Activated CD8-positive, alpha-beta memory T cell treated with anti-CD3 and anti-CD28 coated beads for 48 hours (primary cell): ENCODE data around the gene IL17RA.
"Not testable (repeated sequence)": the region's sequence is repeated elsewhere in the genome, so short reads cannot be mapped to it uniquely, and the experiment has no call there.

Source experiments
- DNase-seq, 3 experiments: peaks; one replicate each; pipeline ENCODE4 v3.0.0-alpha.2; 2020; ENCODE audit warnings: low read depth in 2 of 3, low spot score in 2 of 3

IL17RA gene, protein sequence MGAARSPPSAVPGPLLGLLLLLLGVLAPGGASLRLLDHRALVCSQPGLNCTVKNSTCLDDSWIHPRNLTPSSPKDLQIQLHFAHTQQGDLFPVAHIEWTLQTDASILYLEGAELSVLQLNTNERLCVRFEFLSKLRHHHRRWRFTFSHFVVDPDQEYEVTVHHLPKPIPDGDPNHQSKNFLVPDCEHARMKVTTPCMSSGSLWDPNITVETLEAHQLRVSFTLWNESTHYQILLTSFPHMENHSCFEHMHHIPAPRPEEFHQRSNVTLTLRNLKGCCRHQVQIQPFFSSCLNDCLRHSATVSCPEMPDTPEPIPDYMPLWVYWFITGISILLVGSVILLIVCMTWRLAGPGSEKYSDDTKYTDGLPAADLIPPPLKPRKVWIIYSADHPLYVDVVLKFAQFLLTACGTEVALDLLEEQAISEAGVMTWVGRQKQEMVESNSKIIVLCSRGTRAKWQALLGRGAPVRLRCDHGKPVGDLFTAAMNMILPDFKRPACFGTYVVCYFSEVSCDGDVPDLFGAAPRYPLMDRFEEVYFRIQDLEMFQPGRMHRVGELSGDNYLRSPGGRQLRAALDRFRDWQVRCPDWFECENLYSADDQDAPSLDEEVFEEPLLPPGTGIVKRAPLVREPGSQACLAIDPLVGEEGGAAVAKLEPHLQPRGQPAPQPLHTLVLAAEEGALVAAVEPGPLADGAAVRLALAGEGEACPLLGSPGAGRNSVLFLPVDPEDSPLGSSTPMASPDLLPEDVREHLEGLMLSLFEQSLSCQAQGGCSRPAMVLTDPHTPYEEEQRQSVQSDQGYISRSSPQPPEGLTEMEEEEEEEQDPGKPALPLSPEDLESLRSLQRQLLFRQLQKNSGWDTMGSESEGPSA

DNA sequence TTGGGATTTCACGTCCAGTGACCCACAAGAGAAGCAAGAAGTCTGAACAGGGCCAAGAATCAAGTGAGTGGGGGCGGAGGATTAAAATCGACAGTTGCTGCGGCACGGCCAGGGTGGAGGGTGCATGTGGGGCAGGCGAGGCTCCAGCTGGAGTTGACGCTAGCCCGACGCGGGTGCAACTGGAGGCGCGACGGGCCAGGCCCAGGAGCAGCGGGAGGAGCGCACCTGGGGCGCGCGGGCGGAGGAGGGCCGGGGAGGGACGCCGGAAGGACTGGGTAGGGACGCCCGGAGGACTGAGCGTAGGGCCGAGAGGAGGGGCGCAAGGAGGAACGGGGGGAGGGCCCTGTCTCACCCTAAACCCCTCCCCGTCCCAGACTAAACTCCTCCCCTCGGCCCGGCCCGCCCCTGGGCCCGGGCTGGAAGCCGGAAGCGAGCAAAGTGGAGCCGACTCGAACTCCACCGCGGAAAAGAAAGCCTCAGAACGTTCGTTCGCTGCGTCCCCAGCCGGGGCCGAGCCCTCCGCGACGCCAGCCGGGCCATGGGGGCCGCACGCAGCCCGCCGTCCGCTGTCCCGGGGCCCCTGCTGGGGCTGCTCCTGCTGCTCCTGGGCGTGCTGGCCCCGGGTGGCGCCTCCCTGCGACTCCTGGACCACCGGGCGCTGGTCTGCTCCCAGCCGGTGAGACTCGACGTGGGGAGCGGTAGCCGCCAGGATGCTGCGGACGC is at the start of gene IL17RA:
Gene IL17RA (plus strand): TSS at position 447 of the 723 bp plus-strand sequence. CDS start 92 bp downstream, at position 539.
- peak; percentile 77 to 86 (median 84) for DNase-seq

DNA sequence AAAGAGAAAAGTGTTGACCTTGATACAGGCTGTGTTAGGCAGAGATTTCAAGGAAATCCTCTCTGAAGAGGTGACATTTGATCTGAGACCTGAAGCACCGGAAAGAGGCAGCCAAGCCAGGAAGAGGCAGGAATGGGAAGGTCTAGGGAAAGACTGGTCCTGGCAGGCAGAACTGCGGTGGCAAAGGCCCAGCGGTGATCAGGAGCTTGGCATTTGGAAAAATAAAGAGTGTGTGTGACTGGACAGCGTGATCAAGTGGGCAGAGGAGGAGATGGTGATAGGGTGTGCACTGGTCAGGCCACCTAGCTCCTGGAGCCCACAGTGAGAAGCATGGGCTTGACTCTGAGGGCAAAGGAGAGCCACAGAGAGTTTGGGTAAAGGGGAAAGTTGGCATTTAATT is 49.6 kb upstream of the IL17RA start:
- no peak for DNase-seq

DNA sequence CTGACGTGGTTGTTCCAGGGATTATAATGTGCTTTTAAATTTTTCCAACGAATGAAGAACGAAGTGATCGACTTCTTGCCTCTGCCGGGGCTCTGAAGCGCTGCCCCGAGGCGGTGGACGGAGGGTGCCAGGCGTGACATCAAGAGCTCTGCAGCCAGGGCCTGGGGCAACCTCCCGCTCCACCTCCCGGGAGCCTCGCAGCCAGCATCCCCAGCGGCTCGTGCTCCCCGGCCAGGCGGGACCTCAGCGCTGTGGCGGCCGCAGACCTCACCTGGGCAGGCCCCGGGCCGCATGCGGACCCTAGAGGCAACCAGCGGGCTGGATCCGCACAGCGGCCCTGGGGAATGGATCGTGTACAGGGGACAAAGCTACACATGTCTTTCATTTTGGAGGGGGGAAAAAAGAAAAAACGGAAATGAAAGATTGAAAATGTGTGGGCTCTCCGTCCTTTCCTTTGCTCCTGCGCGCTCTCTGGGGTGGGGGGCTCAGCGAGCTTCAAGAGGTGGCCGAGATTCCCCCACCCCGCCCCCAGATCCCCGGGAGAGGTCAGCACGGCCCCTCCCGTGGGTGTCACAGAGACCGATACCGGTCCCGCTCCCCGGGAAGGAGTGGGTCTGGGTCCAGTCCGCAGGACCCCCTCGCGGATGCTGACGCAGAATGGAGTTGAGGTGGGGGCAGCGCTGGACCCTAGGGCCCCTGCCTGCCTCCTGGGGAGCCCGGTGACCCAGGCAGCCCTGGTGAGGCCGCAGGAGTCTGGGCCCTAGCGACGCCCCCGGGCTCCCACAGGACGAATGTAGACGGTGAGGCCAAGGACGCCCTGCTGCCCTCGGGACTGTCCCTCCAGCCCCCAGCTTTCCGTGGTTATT is 48.6 kb upstream of the IL17RA start:
- not testable (repeated sequence) for DNase-seq

DNA sequence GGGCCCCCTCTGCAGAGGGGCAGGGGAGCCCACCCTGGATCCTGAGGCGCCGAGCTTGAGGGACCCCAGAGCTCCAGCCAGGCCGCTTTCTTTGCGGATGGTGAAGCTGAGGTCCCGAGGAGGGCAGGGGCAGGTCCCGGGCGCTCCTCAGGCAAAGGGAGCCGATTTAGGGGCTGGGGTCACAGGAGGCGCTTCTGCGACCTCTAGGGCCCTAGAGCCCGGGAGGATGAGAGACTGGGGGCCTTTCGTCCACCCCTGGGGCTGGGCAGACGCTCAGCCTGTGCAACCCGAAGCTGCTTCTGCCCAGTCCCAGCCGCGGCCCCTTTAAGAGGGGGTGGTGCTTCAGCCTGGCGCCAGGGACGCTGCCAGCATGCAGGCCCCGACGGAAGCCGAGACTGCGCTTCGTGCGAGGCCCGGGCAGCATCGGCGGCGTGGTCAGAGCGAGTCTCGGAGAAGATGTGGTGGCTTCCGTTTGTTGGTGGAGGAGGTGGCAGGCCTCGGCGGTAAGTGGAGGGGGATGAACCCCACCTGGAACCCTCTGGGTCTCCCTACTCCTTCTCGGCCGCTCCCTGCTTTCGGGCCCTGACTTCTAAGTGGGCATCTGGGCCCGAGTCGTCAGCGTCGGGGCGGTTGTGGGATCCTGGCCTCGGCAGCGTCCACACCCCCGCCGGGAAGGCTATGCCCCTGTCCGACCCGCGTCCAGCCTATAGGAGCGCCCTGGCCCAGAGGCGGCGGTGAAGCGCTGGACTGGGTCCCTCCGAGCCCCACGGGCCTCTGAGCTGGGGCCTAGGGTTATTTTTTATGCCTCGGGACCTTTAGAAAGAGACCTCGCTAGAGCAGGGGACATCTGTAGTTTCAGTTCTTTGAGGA is 47.7 kb upstream of the IL17RA start:
- DNase-seq = not testable (repeated sequence)

DNA sequence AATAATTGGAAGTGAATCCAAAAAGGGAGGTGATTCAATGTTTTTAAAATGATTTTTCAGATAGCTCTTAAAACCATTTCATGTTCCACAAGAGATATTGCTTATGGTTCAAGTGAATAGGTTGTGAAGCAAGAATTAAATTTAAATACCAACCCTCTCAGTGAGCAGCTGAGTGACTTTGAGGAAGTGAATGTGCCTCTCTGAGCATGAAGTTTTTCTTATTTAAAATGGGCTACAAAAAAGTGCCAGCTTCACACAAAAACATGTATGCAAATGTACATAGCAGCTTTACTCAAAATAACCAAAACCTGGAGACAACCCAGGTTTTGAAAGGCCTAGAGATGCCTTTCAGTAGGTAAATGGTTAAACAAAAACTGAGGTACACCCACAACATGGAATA is 41.3 kb upstream of the IL17RA start:
- no peak for DNase-seq

DNA sequence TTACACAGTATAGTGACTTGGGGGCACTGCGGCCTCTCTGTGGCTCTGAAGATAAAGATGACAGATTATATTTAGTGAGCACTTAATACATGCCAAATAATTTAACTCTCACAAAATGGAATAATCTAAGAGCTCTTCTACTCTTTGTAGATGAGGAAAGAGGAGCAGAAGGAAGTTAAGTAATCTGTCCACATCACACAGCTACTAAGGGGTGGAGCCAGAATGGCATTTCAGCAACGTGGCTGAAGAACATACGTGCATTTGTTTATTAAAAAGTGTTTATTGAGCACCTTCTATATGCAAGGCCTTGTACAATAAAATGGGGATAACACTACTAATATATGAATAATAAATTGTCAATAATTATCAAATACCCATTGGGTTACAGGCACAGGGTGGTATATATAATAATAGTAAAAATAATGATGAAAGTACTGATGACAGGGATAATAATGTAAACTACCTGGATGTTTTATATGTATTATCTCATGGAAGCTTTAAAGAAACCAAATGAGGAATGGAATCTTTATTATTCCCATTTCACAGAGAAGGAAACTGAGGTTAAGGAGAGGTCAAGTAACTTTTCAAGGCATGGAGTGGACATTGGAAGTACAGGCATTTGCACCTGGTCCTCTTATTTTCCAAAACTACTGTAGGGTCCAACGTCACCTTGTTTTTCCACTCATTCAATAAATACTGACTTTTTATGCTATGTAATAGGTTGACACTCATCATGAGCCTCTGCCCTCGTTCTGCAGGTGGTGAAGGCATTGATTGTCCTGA is 38.0 kb upstream of the IL17RA start:
- DNase-seq = no peak

DNA sequence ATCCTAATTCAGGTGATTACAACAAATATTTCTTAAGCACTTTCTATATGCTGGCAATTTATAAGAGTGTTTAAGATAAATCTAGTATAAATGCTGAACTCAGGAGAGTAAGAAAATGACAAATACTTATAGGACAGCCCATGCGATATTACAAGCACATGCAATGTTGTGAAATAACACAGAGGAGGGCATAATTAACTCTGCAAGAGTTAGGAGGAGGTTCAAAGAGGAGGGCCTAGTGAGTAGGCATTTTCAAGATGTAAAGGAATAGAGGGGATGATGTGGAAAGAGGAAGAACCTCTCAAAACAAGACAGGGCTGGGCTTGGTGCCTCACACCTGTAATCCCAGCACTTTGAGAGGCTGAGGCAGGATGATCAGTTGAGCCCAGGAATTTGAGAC is 37.1 kb upstream of the IL17RA start:
- no peak for DNase-seq

DNA sequence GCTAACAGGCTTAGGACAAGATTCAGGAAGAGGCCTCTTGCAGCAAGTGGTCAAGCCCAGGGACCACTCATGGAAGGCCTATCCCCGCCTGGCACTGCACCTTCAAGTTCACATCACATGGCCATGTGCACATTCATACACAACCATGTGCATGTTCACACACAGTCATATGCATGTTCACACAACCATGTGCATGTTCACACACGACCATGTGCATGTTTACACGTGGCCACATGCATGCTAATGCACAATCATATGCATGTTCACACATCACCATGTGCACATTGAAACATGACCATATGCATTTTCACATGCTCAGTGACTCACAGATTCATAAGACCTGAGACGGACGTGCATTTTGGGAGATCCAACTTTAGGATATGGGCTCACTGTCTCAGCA is 28.7 kb upstream of the IL17RA start:
- DNase-seq = no peak

DNA sequence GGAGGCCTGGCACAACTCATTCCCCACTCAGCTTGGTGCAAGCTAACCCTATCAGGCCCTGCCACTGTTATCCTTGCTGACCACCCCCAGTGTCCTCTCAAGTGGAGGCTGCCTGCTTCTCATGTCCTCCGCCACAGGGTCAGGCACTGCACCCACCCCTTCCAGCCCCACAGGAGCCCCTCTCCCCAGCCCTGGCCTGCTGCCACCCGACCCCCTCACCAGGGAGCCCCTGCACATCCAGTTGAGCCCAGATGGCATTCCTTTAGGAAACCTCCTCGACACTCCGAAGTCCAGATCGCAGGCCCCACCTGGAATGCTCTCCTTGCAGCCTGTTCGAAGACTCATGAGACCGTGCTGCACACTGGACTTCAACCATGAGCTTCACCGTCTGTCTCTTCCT is 28.0 kb upstream of the IL17RA start:
- DNase-seq = no peak

DNA sequence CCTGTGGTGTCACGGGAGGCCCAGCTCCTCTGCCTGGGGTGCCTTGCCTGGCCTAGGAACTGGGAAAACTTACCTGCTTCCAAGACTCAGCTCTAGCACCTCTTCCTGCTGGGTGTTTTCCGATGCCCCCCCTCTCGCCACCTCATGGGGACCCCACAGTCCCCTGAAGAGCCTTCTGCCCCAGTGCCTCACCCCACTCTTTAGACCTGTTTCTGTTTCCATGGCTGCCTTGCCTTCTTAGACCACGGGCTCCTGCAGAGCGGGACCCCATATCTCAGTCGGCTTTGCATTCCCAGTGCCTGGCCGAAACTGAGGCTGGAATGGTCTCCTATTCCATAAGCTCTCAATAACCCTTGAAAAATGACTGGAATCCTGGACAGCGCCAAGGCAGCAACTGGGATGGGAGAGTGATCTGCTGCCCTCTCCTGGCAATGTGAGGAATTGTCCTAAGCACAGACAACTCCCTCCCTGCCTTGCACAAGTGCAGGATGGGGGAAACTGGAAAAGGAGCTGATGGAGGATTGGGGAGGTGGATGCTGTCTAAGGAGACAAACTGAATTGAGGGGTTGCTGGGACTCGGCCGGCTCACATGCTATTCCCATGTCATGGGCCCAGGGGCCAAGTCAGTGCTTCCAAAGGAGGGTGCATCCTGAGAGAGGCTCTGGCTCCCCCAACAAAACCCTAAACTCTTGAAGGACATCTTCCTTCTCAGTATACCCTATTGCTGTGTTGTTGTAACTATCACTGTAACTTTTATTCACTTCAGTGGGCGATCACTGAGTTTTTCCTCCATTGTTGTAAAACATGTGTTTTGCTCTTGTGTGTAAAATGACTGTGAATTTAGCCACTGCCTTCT is 26.6 kb upstream of the IL17RA start:
- DNase-seq = no peak

DNA sequence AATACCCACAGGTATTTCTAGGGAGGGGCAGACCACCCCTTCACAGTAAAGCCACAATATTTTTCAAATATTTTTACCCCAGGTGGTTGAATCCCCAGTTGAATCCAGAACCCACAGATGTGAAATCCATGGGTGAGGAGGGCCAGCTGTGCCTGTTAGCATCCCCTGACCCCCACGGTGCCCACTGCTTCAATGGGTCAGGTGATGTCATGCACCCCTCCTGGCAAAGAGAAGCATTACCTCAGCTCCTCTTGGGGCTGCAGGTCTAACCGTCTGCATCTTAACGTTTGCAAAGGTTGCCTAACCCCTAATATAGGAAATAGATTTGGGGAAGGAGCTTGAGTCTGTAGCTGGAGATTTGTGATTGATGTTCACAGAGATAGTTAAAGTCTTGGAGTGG is 24.7 kb upstream of the IL17RA start:
- DNase-seq = no peak

DNA sequence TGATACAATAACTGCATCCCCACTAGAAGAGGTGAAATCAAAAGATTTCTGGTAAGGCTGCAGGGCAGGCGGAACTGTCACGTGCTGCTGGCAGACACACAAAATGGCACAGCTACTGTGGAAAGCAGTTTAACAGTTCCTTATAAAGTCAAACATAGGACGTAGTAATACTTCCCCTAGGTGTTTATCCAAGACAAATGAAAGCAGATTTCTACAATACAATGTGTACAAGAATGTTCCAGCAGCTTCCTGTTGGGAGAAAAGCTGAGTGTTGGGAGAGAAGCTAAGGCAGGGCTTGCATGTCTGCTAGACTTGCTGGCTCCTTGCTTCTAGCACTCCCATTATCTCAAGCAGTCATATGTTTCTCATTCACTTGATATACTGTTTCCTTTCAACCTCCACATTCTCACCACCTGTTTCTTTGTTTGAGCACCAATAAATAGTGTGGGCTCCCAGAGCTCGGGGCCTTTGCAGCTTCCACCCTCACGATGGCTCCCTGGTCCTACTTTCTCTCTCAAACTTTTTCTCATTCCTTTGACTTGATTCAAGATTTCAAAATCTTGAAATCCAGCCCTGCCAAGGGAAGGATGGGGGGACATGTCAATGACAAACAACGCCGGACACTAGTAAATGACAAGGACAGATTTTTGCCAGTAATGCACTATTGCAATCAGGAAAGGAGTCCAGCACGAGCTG is 21.2 kb upstream of the IL17RA start:
- no peak for DNase-seq

DNA sequence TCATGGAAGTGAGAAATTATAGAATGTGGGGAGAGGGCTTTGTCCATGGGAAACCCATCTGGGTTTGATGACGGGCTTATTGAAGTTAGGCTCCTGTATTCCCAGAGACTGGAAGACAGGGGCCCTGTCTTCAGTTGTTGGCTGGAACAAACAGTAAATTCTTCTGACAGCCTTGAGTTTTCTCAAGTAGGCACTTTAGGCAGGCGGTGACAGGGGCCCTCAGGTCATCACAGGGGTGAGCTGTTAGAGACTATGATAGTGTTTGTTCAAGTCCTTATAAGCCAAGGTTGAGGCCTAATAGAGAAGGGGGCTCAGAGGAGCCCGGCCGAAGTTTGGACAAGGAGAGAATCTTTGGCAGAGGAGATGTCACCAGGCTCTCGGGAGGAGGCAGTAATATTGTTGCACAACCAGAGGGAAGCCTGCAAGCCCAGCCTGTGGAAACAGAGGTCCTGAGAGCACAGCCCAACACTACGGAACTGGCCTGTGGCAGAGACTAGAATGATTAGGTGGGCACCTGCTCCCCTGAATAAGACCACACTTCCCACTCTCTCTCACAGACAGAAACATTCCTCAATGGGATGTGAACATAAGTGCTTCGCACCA is 20.2 kb upstream of the IL17RA start:
- DNase-seq = no peak

DNA sequence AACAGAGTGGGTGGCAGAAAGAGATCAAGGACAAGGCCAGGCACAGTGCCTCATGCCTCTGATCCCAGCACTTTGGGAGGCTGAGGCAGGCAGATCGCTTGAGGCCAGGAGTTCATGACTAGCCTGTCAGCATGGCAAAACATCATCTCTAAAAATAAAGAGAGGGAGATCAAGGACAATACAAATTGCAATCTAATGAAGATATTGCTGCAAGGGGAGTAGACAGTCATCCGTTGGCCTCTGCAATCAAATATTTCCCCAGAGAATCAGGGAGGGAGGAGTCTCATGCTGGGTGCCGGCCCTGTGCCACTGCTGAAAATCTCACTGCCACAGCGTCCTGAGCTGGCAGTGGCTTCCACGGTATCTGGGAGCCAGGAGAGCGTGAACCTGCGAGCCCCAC is 19.4 kb upstream of the IL17RA start:
- DNase-seq = no peak

DNA sequence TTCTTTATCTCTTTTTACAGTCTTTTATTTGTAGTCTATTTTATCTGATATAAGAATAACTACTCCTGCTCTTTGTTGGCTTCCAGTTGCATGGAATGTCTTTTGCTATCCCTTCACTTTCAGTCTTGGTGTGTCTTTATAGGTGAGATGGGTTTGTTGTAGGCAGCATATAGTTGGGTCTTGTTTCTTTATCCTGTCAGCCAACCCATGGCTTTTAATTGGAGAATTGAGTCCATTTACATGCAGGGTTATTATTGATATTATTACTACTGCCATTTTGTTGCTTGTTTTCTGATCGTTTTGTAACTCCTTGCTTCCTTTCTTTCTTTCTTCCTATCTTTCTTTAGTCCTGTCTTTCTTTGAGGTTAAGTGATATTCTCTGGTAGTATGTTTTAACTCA is 11.9 kb upstream of the IL17RA start:
- DNase-seq = no peak

DNA sequence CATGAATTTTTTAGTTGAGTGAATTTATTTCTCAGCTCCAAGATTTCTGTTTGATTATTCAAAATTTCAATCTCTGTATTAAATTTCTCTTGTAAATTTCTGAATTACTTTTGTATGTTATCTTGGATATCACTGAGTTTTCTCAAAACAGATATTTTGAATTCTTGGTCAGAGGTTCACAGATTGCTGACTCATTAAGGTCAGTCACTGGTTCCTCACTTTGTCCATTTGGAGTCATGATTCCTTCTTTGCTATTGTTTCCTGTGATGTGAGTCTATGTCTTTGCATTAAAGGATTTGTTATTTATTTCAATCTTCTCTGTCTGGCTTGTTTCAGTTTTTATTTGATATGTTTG is 10.2 kb upstream of the IL17RA start:
- no peak for DNase-seq

DNA sequence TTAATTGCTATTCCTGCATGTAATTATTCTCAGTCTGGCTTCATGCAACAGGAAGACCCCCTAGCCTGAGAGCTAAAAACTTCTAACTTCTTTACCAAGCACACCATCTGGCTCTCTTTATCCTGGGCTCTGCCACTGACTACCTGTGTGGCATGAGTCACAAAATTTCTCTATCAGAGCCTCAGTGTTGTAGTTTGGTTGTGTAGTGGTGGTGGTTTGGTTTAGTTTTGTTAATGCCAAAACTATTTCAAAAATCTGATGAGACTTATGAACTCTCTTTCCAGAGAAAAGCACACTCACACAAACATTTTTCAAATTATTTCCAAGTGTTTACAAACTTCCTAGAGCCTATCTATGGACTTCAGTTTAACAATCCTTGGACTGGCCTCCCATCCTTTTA is 7.5 kb upstream of the IL17RA start:
- no peak for DNase-seq
